Subcutaneous adipose tissue (tissue), 4 donors: ENCODE results near the gene LMOD1. TPM values are rescaled to one million over a fixed set of nuclear protein-coding genes. Genes with fewer than 3 reads are reported as not detected.

Experiments
- CTCF ChIP-seq: fragments of 450-650 bp; IDR thresholded peaks from one replicate; pipeline ENCODE4 v1.5.1; 2016; ENCODE audit warnings: low read depth, mild to moderate bottlenecking, control low read depth, antibody characterized with exemption, moderate library complexity
- total RNA-seq, 4 donors: library from RNA; depleted of rRNA; stranded (reverse); fragments of >200 nt; gene quantifications; one replicate each; pipeline ENCODE4 v1.1.0, GENCODE V29; 2016

LMOD1 gene
- 100 to 1,000 TPM in 2 of 4 donors, 10 to 100 TPM in 2; 38.8 to 168 (median 74.3) TPM for total RNA-seq

GRCh38 chr1:201946224-201946908 lies at the start of gene LMOD1:
TSS of gene LMOD1 (minus strand) at chr1:201946548. CDS start at chr1:201946340, 208 bp downstream.
- TF ChIP-seq CTCF, result no peak

- no peak for TF ChIP-seq CTCF
These were observed 44.1 kb upstream of the LMOD1 start for GRCh38 chr1:201990427-201990826.

GRCh38 chr1:201989354-201990128 lies 43.2 kb upstream of the LMOD1 start:
- no peak for TF ChIP-seq CTCF

GRCh38 chr1:201988601-201989000 lies 42.3 kb upstream of the LMOD1 start:
- no peak for TF ChIP-seq CTCF

- TF ChIP-seq CTCF, result no peak
These were observed 39.0 kb upstream of the LMOD1 start for GRCh38 chr1:201985355-201985754.

GRCh38 chr1:201984446-201984845 lies 38.1 kb upstream of the LMOD1 start:
- TF ChIP-seq CTCF, result no peak

- TF ChIP-seq CTCF, result no peak
These were observed 37.0 kb upstream of the LMOD1 start for GRCh38 chr1:201983380-201983805.
